Neural cell (in vitro differentiated cells): ENCODE data around the gene EXOC4.

ENCODE experiments used
- POLR2AphosphoS5 ChIP-seq: IDR thresholded peaks from 2 replicates; pipeline ENCODE4 v1.6.1; 2012
- SMC3 ChIP-seq: fragments of 450-650 bp; conservative IDR thresholded peaks from 2 replicates; pipeline ENCODE4 v1.6.1; 2014; ENCODE audit warnings: antibody characterized with exemption, mild to moderate bottlenecking, moderate library complexity; ENCODE audit not compliant: poor library complexity
- TF ChIP-seq, protein P1 (sequence below): fragments of 450-650 bp; IDR thresholded peaks from 2 replicates; pipeline ENCODE4 v1.5.1; 2014; ENCODE audit warnings: antibody characterized with exemption, mild to moderate bottlenecking, moderate library complexity; ENCODE audit not compliant: poor library complexity, severe bottlenecking
- TF ChIP-seq, protein P2 (sequence below): IDR thresholded peaks from 2 replicates; pipeline ENCODE4 v1.6.1; 2012; ENCODE audit warnings: borderline replicate concordance

DNA sequence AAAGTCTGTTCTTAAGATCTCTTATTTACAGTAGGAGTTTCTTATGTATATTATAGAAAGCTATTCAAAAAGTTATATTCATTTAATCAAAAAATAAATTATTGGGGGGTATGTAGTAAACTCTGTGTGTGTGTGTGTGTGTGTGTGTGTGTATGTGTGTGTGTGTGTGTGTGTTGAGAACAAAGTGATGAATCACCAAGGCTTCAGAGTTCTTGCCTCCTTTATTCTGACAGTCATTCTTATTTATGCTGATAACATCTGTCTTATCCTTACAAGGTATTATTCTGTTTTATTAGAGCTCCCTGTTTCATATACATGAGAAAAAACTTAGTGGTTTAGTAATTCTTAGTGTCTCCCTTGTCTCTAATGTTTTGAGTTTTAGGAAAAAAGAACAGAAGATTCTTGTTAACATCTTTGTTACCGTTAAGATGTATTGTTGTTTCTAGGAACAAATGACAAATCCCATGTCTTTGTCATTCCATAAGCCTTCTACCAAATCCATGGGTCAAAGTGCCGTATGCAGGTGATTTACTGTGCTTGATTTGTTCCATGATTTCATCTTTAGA lies 424.0 kb downstream of the EXOC4 start:
- TF ChIP-seq, protein P1, sequence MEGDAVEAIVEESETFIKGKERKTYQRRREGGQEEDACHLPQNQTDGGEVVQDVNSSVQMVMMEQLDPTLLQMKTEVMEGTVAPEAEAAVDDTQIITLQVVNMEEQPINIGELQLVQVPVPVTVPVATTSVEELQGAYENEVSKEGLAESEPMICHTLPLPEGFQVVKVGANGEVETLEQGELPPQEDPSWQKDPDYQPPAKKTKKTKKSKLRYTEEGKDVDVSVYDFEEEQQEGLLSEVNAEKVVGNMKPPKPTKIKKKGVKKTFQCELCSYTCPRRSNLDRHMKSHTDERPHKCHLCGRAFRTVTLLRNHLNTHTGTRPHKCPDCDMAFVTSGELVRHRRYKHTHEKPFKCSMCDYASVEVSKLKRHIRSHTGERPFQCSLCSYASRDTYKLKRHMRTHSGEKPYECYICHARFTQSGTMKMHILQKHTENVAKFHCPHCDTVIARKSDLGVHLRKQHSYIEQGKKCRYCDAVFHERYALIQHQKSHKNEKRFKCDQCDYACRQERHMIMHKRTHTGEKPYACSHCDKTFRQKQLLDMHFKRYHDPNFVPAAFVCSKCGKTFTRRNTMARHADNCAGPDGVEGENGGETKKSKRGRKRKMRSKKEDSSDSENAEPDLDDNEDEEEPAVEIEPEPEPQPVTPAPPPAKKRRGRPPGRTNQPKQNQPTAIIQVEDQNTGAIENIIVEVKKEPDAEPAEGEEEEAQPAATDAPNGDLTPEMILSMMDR = no peak
- TF ChIP-seq, protein P2, sequence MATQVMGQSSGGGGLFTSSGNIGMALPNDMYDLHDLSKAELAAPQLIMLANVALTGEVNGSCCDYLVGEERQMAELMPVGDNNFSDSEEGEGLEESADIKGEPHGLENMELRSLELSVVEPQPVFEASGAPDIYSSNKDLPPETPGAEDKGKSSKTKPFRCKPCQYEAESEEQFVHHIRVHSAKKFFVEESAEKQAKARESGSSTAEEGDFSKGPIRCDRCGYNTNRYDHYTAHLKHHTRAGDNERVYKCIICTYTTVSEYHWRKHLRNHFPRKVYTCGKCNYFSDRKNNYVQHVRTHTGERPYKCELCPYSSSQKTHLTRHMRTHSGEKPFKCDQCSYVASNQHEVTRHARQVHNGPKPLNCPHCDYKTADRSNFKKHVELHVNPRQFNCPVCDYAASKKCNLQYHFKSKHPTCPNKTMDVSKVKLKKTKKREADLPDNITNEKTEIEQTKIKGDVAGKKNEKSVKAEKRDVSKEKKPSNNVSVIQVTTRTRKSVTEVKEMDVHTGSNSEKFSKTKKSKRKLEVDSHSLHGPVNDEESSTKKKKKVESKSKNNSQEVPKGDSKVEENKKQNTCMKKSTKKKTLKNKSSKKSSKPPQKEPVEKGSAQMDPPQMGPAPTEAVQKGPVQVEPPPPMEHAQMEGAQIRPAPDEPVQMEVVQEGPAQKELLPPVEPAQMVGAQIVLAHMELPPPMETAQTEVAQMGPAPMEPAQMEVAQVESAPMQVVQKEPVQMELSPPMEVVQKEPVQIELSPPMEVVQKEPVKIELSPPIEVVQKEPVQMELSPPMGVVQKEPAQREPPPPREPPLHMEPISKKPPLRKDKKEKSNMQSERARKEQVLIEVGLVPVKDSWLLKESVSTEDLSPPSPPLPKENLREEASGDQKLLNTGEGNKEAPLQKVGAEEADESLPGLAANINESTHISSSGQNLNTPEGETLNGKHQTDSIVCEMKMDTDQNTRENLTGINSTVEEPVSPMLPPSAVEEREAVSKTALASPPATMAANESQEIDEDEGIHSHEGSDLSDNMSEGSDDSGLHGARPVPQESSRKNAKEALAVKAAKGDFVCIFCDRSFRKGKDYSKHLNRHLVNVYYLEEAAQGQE = no peak
- TF ChIP-seq POLR2AphosphoS5 (no peak), SMC3 (no peak)
